GM18498 (cell line): ENCODE measurements around the gene TRIO.
A peak's percentile ranks its signal among the peaks of the same experiment; 100 is the strongest.

ENCODE experiments used
- ATAC-seq: cut with Tn5 transposase; IDR thresholded peaks from one replicate; pipeline ENCODE4 v1.9.1; 2021; ENCODE audit warnings: mild to moderate bottlenecking, moderate library complexity; ENCODE audit not compliant: unreplicated experiment

Gene TRIO

GRCh38 chr5:14343376-14343775 is 200.2 kb downstream of the TRIO start:
- ATAC-seq: no peak

GRCh38 chr5:14347522-14347921 is 204.4 kb downstream of the TRIO start:
- no peak for ATAC-seq

- no peak for ATAC-seq
These were observed 205.0 kb downstream of the TRIO start for GRCh38 chr5:14348142-14348541.

GRCh38 chr5:14349029-14349428 is 205.9 kb downstream of the TRIO start:
- ATAC-seq: no peak

GRCh38 chr5:14351086-14351661 is 208.0 kb downstream of the TRIO start:
- ATAC-seq: no peak

GRCh38 chr5:14351845-14352712 is 208.9 kb downstream of the TRIO start:
- peak; percentile 84 for ATAC-seq

- ATAC-seq: no peak
These were observed 210.8 kb downstream of the TRIO start for GRCh38 chr5:14353726-14354474.

GRCh38 chr5:14355391-14355790 is 212.2 kb downstream of the TRIO start:
- no peak for ATAC-seq

GRCh38 chr5:14356305-14356704 is 213.2 kb downstream of the TRIO start:
- peak; percentile 37 for ATAC-seq

GRCh38 chr5:14357441-14357840 is 214.3 kb downstream of the TRIO start:
- no peak for ATAC-seq

- ATAC-seq: no peak
These were observed 214.7 kb downstream of the TRIO start for GRCh38 chr5:14357851-14358250.

GRCh38 chr5:14358536-14358935 is 215.4 kb downstream of the TRIO start:
- no peak for ATAC-seq

GRCh38 chr5:14359069-14360043 is 216.2 kb downstream of the TRIO start:
- no peak for ATAC-seq

- no peak for ATAC-seq
These were observed 219.3 kb downstream of the TRIO start for GRCh38 chr5:14362491-14362890.

GRCh38 chr5:14364096-14364495 is 221.0 kb downstream of the TRIO start:
- ATAC-seq: no peak

GRCh38 chr5:14364576-14365472 is 221.7 kb downstream of the TRIO start:
- ATAC-seq: no peak

- no peak for ATAC-seq
These were observed 222.8 kb downstream of the TRIO start for GRCh38 chr5:14365831-14366430.

GRCh38 chr5:14366763-14367162 is 223.6 kb downstream of the TRIO start:
- ATAC-seq: no peak

- no peak for ATAC-seq
These were observed 224.2 kb downstream of the TRIO start for GRCh38 chr5:14367364-14367763.
